IPS DF 19.7 (cell line): ENCODE measurements around the gene MORN5.
A peak's percentile ranks its signal among the peaks of the same experiment; 100 is the strongest.
"Not testable (repeated sequence)": the region's sequence is repeated elsewhere in the genome, so short reads cannot be mapped to it uniquely, and the experiment has no call there.

Experiments
- DNase-seq: peaks from one replicate; pipeline ENCODE4 v3.0.0-alpha.2; 2013; ENCODE audit warnings: low read depth, low spot score

The MORN5 gene

DNA sequence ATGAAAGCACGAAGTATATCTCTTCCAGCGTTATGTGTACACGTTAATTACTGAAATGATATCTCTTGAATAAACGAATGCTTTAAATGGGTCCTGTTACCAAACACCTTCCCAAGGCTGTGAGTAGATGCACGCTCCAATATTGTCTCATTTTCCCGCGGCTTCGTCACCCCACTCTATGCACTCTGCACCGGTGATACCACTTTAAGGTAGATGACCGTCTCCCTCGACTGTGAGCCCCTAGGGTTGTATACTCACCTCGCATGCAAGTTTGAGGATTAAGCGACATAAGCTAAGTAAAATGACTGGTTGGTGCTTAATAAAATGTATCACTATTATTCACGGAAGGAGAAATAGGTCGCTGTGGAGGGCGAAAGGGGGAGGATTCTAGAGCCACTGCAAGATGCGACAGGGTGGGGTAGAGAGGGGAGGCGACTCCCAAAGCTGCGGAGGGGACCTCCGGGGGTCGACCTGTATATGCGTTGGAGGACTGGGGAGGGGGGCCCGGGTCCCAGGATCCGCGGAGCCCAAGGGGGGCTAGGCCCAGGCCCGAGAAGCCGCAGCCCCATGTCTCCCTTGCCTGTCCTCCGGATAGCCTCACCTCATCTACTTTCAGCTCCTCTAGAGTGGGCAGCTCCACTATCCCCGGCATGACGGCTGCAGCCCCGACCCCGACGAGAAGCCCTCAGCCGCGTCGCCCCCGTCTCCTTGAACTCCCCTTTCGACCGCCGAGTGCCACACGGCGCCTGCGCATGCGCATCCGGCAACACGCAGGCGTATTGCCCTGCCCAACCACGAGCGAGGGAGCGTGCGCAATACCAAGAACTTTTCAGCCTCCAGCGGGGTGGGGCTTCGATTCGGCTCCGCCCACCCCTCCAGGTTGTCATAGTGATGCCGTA, at the start of gene MORN5, which contains the start of gene NDUFA8:
TSS of gene MORN5 (plus strand) at position 883 of the 899 bp plus-strand sequence. CDS start 65 bp downstream, outside the sequence.
TSS of gene NDUFA8 (minus strand) at position 754 of the 899 bp plus-strand sequence. CDS start at position 652, 102 bp downstream.
- peak; percentile 84 for DNase-seq

GRCh38 chr9:122110100-122110833, 49.4 kb upstream of the MORN5 start:
- no peak for DNase-seq

GRCh38 chr9:122111413-122112085, 48.2 kb upstream of the MORN5 start:
- DNase-seq, result no peak

DNA sequence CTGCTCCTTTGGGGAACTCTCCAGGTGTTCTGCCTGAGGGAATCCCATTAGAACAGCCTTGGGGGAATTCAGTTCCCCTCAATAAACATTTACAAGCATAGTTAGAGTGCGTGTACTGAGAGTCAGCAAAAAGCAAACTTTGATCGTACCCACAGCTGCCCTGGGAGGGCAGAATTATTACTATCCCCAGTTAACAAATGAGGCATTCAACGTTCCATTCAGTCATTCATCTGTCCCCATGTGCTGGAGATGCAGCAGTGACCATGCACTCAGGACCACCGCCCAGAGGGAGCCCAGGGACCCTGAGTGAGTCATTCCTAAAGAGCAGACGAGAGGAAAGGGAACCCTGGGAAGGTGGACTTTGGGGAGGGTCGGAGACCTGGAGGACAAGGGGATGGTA, 47.5 kb upstream of the MORN5 start:
- no peak for DNase-seq

GRCh38 chr9:122113574-122113973, 46.1 kb upstream of the MORN5 start:
- DNase-seq, result no peak

- DNase-seq, result no peak
These were observed 44.3 kb upstream of the MORN5 start for GRCh38 chr9:122115176-122116035.

- DNase-seq, result no peak
These were observed 43.7 kb upstream of the MORN5 start for GRCh38 chr9:122116040-122116439.

GRCh38 chr9:122116448-122117173, 43.1 kb upstream of the MORN5 start:
- no peak for DNase-seq

DNA sequence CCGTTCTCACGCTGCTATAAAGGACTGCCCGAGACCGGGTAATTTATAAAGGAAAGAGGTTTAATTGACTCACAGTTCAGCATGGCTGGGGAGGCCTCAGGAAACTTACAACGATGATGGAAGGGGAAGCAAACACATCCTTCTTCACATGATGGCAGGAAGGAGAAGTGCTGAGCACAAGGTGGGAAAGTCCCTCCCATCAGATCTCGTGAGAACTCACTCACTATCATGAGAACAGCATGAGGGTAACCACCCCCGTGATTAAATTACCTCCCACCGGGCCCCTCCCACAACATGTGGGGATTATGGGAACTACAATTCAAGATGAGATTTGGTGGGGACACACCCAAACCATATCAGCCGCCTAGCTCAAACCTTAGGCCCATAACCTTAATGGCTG, 42.5 kb upstream of the MORN5 start:
- not testable (repeated sequence) for DNase-seq

- no peak for DNase-seq
These were observed 41.2 kb upstream of the MORN5 start for GRCh38 chr9:122118343-122119165.

GRCh38 chr9:122119166-122119521, 40.6 kb upstream of the MORN5 start:
- DNase-seq, result no peak

- no peak for DNase-seq
These were observed 40.0 kb upstream of the MORN5 start for GRCh38 chr9:122119721-122120120.

GRCh38 chr9:122120316-122121071, 39.2 kb upstream of the MORN5 start:
- DNase-seq, result no peak

- DNase-seq, result no peak
These were observed 38.3 kb upstream of the MORN5 start for GRCh38 chr9:122121391-122121790.

DNA sequence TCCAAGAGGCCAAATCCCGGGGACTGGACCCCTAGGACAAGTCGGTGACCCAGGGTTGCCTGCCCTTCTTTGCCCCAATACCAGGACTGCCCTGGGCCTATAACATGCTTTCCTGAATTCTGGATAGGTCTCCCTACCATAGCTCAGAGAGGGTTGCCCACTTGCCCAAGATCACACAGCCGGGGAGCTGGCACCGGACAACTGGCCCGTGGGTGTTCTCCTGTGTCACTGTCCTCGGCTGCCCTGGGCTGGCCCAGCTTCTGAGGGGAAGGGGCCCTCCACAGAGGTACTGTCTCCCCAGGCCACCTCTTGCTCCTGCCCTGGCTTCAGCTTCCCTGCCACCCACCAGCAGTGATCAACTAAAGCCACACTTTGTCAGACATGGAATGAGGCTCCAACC, 37.8 kb upstream of the MORN5 start:
- DNase-seq, result no peak

GRCh38 chr9:122122468-122122867, 37.2 kb upstream of the MORN5 start:
- no peak for DNase-seq

GRCh38 chr9:122122903-122123632, 36.6 kb upstream of the MORN5 start:
- no peak for DNase-seq

- DNase-seq, result no peak
These were observed 35.7 kb upstream of the MORN5 start for GRCh38 chr9:122124048-122124447.
